GM12865 (cell line): ENCODE results near the gene KIF18B.

Experiments
- DNase-seq: peaks from one replicate; pipeline ENCODE4 v3.0.0; 2010; ENCODE audit warnings: low read depth
- H3K4me3 ChIP-seq: 2 replicates; pipeline ENCODE4 v1.5.1; 2011; ENCODE audit warnings: mild to moderate bottlenecking, low read depth, low read length, control low read depth
- TF ChIP-seq, protein P1 (sequence below): IDR thresholded peaks from 2 replicates; pipeline ENCODE4 v1.5.1; 2011; ENCODE audit warnings: low read length, control low read depth, low read depth, inconsistent platforms; ENCODE audit not compliant: insufficient read depth; ENCODE audit errors: missing control alignments

KIF18B gene

DNA sequence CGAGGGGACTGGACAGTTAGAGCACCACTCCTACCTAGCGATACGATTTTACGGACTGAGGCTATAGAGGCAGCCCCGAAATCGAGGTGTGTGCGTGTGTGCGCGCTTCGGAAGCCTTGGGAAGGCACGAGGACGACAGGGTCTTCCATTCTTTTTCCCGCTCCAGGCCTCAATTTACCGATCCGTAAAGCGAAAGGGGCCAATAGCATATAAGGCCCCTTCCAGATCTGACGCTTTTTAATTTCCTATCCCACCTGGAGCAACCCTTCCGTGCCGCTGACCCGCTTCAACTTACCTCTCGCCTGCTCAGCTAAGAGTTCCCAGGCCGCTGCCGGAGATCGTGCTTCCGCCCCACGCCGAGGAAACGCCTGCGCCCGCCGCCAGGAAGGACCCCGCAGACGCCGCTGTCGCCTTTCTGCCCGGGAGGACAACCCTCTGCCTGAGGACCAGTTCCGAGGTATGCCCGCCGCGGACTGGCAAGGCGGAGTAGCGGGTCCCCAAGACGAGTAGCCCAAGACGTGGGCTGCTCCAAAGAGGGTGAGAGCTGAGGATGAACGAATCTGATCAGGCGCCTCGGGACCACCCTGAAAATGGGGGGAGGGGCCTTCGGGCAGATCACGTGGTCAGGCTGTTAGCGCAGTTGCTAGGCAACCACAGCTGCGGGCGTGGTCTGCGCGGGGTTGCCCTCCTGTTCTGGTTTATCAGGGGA, 48.3 kb downstream of the KIF18B start, which contains the start of gene EFTUD2:
EFTUD2 (minus strand) TSS at position 372 of the 709 bp plus-strand sequence. CDS start 4,924 bp downstream, outside the sequence.
- DNase-seq, result peak; percentile 94
- TF ChIP-seq, protein P1, sequence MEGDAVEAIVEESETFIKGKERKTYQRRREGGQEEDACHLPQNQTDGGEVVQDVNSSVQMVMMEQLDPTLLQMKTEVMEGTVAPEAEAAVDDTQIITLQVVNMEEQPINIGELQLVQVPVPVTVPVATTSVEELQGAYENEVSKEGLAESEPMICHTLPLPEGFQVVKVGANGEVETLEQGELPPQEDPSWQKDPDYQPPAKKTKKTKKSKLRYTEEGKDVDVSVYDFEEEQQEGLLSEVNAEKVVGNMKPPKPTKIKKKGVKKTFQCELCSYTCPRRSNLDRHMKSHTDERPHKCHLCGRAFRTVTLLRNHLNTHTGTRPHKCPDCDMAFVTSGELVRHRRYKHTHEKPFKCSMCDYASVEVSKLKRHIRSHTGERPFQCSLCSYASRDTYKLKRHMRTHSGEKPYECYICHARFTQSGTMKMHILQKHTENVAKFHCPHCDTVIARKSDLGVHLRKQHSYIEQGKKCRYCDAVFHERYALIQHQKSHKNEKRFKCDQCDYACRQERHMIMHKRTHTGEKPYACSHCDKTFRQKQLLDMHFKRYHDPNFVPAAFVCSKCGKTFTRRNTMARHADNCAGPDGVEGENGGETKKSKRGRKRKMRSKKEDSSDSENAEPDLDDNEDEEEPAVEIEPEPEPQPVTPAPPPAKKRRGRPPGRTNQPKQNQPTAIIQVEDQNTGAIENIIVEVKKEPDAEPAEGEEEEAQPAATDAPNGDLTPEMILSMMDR, result no peak
- peak within 1 kb of the TSS; percentile 62 for H3K4me3 ChIP-seq

DNA sequence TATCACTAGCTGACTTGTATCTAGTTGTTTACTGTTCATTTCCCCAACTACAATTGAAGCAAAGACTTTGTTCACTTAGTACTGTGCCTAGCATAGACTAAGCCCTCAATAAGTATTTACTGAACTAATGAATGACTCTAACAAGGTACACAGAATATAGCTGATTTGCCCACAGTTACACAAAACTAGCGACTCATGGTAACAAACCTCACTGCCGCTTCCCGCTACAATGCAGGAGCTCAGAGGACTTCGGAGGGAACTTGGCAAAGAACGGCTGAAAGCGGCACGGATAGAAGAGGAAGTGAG, 48.9 kb downstream of the KIF18B start:
- peak overlapping the region; percentile 62 for H3K4me3 ChIP-seq
- TF ChIP-seq, protein P1, result no peak
- DNase-seq, result peak; percentile 61

DNA sequence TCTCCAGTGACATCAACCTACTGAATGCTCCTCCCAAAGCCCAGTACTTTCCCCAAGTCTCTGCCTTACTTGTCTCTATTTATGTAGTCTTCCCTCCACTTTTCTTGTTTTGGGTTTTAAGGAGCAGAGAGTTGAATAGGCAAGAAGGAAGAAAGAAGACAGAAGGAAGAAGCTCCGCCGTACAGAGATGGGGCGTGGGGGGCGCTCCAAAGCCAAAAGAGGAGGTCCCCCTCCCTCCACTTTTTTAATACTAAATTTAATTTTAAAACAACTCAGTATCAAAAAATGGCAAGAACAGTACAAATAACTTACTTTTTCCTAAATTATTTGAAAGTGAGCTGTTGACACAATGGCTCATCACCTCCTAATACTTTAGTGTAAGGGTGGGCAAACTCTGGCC, 52.9 kb downstream of the KIF18B start:
- DNase-seq, result no peak
- H3K4me3 ChIP-seq, result no peak overlapping the region
- TF ChIP-seq, protein P1, result no peak

DNA sequence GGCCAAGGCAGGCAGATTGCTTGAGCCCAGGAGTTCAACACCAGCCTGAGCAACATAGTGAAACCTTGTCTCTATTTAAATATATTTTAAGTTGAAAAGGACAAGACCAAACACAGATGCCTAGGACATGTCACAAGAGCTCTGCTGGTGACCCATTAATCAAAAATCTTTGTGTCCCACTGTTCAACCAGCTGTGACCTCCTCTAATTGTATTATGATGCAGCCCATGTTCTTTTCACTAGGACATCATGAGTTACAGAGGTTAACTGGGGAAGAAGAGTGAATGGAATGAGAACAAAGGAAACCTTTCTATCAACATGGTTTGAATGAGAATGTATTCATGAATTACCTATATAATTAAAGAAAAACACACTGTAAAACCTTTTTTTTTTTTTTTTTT, 55.3 kb downstream of the KIF18B start:
- no peak for DNase-seq
- TF ChIP-seq, protein P1, result no peak
- H3K4me3 ChIP-seq, result no peak overlapping the region

DNA sequence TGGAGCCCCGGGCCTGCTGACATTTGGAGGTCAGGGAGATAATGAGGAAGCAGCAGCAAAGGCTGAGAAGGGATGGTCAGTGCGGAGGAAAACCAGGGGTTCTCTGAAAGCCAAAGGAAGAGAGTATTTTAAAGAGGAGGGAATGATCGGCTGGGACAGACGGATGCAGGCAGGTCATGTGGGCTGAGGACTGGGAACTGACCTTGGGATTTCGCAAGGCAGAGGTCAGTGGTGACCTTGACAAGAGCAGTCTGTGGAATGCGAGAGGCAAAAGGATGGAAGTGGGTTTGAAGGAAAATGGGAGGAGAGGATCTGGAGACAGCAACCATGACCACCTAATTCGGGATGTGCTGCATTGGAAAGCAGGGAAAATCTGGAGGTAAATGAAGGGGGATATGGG, 58.6 kb downstream of the KIF18B start:
- no peak for DNase-seq
- TF ChIP-seq, protein P1, result no peak
- H3K4me3 ChIP-seq, result no peak overlapping the region

DNA sequence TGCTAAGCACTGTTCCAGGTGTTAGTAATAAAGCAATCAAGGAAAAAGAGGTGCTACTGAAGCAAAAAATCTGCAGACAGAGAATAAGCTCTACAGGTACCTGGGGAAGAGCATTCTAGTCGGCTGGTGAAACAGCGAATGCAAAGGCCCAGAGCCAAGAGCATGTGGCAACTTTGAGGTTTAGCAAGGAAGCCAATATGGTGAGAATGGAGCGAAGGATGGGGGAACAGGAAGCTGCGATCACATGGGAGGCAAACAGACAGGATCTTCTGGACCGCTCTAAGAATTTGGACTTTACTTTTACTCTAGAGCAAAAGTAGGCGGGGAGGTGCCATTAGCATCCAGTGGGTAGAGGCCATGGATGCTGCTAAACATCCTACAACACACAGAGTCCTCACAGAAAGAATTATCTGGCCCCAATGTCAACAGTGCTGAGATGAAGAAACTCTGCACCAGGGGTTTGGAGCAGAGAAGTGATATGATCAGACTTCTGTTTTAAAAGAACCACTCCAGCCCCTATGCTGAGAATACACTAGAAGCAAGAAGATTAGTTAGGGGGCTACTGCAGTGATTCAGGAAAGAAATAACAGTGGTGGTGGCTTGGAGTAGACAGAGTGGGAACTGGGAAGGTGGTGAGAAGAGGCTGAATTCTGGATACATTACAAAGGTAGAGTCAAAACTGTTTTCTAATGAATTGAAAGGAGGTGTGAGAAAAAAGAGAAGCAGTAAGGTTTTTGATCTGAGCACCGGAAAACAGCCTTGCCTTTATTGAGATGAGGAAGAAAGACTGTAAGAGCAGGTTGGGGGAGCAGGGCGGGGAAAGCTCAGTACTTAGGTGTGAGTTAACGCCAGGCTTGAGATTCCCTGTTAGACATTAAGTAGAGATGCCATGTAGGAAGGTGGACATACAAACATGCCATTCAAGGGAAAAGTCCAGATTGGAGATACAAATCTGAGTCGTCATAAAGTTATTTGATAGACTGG, 59.3 kb downstream of the KIF18B start:
- TF ChIP-seq, protein P1, result no peak
- no peak for DNase-seq
- H3K4me3 ChIP-seq, result no peak overlapping the region
